H9 (cell line): ENCODE data around the gene CHST13. TPM values are rescaled to one million over a fixed set of nuclear protein-coding genes. Genes with fewer than 3 reads are reported as not detected.

Experiments
- DNase-seq: peaks from one replicate; pipeline ENCODE4 v3.0.0-alpha.2; 2017
- H2AFZ ChIP-seq: one replicate; pipeline ENCODE4 v1.6.1; 2013; ENCODE audit warnings: mild to moderate bottlenecking, low read length, control low read depth, moderate library complexity
- H2AK5ac ChIP-seq: 2 replicates; pipeline ENCODE4 v1.6.1; 2013; ENCODE audit warnings: low read length, control low read depth, mixed read lengths; ENCODE audit not compliant: insufficient read length
- H2BK120ac ChIP-seq: one replicate; pipeline ENCODE4 v1.6.1; 2013; ENCODE audit warnings: low read depth, mild to moderate bottlenecking, low read length, control low read depth, inconsistent platforms; ENCODE audit not compliant: poor library complexity, severe bottlenecking
- H2BK12ac ChIP-seq: 2 replicates; pipeline ENCODE4 v1.6.1; 2013; ENCODE audit warnings: low read length, control low read depth, mixed read lengths, low read depth; ENCODE audit not compliant: insufficient read length
- H2BK15ac ChIP-seq: 2 replicates; pipeline ENCODE4 v1.6.1; 2013; ENCODE audit warnings: low read depth, low read length, control low read depth
- H2BK20ac ChIP-seq: one replicate; pipeline ENCODE4 v1.6.1; 2013; ENCODE audit warnings: low read depth, mild to moderate bottlenecking, low read length, control low read depth, inconsistent platforms; ENCODE audit not compliant: poor library complexity, severe bottlenecking
- H2BK5ac ChIP-seq: 2 replicates; pipeline ENCODE4 v1.6.1; 2013; ENCODE audit warnings: low read length, control low read depth, mixed read lengths; ENCODE audit not compliant: insufficient read length
- H3K14ac ChIP-seq: 2 replicates; pipeline ENCODE4 v1.6.1; 2013; ENCODE audit warnings: low read length, control low read depth; ENCODE audit not compliant: insufficient read depth
- H3K18ac ChIP-seq: 2 replicates; pipeline ENCODE4 v1.6.1; 2013; ENCODE audit warnings: low read depth, mild to moderate bottlenecking, mixed read lengths, low read length, control low read depth; ENCODE audit not compliant: insufficient read length
- H3K23ac ChIP-seq: 2 replicates; pipeline ENCODE4 v1.6.1; 2013; ENCODE audit warnings: low read length, control low read depth, mixed read lengths, low read depth; ENCODE audit not compliant: insufficient read length
- H3K23me2 ChIP-seq: 2 replicates; pipeline ENCODE4 v1.6.1; 2013; ENCODE audit warnings: low read depth, mild to moderate bottlenecking, mixed read lengths, low read length, control low read depth; ENCODE audit not compliant: insufficient read length, poor library complexity, severe bottlenecking
- H3K27ac ChIP-seq: 2 replicates; pipeline ENCODE4 v1.5.1; 2013; ENCODE audit warnings: low read length, control low read depth, mixed read lengths, low read depth; ENCODE audit not compliant: insufficient read length
- H3K27me3 ChIP-seq: 2 replicates; pipeline ENCODE4 v1.6.1; 2013; ENCODE audit warnings: low read length, control low read depth, inconsistent platforms; ENCODE audit not compliant: insufficient read depth
- H3K4ac ChIP-seq: 2 replicates; pipeline ENCODE4 v1.6.1; 2013; ENCODE audit warnings: low read depth, mild to moderate bottlenecking, control low read depth, inconsistent platforms, low read length, moderate library complexity
- H3K4me1 ChIP-seq: 2 replicates; pipeline ENCODE4 v1.6.1; 2013; ENCODE audit warnings: low read length, control low read depth, inconsistent platforms; ENCODE audit not compliant: insufficient read depth
- H3K4me2 ChIP-seq: 2 replicates; pipeline ENCODE4 v1.6.1; 2013; ENCODE audit warnings: low read length, control low read depth, mixed read lengths; ENCODE audit not compliant: insufficient read length, insufficient read depth
- H3K56ac ChIP-seq: 2 replicates; pipeline ENCODE4 v1.6.1; 2013; ENCODE audit warnings: low read depth, mild to moderate bottlenecking, mixed read lengths, low read length, control low read depth; ENCODE audit not compliant: insufficient read length
- H3K79me1 ChIP-seq: 2 replicates; pipeline ENCODE4 v1.6.1; 2013; ENCODE audit warnings: low read depth, mild to moderate bottlenecking, moderate library complexity, low read length, control low read depth, inconsistent platforms; ENCODE audit not compliant: insufficient read depth, poor library complexity, severe bottlenecking
- H3K79me2 ChIP-seq: 2 replicates; pipeline ENCODE4 v1.6.1; 2013; ENCODE audit warnings: low read length, control low read depth, inconsistent platforms; ENCODE audit not compliant: insufficient read depth
- H3K9ac ChIP-seq: 2 replicates; pipeline ENCODE4 v1.6.1; 2013; ENCODE audit warnings: low read length, control low read depth, mixed read lengths; ENCODE audit not compliant: insufficient read length; ENCODE audit errors: extremely low read depth
- H3K9me3 ChIP-seq: one replicate; pipeline ENCODE4 v1.6.1; 2013; ENCODE audit warnings: low read depth, low read length, inconsistent platforms; ENCODE audit not compliant: control insufficient read depth
- H3T11ph ChIP-seq: one replicate; pipeline ENCODE4 v1.6.1; 2013; ENCODE audit warnings: mild to moderate bottlenecking, low read length, control low read depth, inconsistent platforms
- H4K20me1 ChIP-seq: one replicate; pipeline ENCODE4 v1.6.1; 2013; ENCODE audit not compliant: control insufficient read depth, insufficient read length, insufficient read depth
- H4K5ac ChIP-seq: 2 replicates; pipeline ENCODE4 v1.6.1; 2013; ENCODE audit warnings: low read depth, mild to moderate bottlenecking, mixed read lengths, low read length, control low read depth; ENCODE audit not compliant: insufficient read length
- H4K8ac ChIP-seq: replicated peaks from 2 replicates; pipeline ENCODE4 v1.6.1; 2013; ENCODE audit warnings: low read length, control low read depth, mixed read lengths, low read depth; ENCODE audit not compliant: insufficient read length
- H4K91ac ChIP-seq: 2 replicates; pipeline ENCODE4 v1.6.1; 2013; ENCODE audit warnings: low read depth, mild to moderate bottlenecking, moderate library complexity, mixed read lengths, low read length, control low read depth; ENCODE audit not compliant: insufficient read length
- H3K27ac Mint-ChIP-seq, 3 experiments: 2 replicates in 2 of 3; 3 replicates in 1 of 3; pipeline ENCODE4 v1.8.0; 2020 to 2021; ENCODE audit warnings: mixed read lengths in 3 of 3, mild to moderate bottlenecking in 1 of 3, moderate library complexity in 1 of 3
- H3K27me3 Mint-ChIP-seq: 2 replicates; pipeline ENCODE4 v1.8.0; 2021; ENCODE audit warnings: low read depth, mild to moderate bottlenecking, moderate library complexity, mixed read lengths
- H3K36me3 Mint-ChIP-seq, 3 experiments: 2 replicates in 2 of 3; 3 replicates in 1 of 3; pipeline ENCODE4 v1.8.0; 2020 to 2021; ENCODE audit warnings: low read depth in 3 of 3, mixed read lengths in 3 of 3; ENCODE audit not compliant: insufficient read depth in 1 of 3
- H3K4me1 Mint-ChIP-seq, 2 experiments: 2 replicates each; pipeline ENCODE4 v1.8.0; 2020; ENCODE audit warnings: mixed read lengths in 2 of 2
- H3K4me3 Mint-ChIP-seq, 2 experiments: 2 replicates in 1 of 2; 3 replicates in 1 of 2; pipeline ENCODE4 v1.8.0; 2020 to 2021; ENCODE audit warnings: mild to moderate bottlenecking in 2 of 2, mixed read lengths in 2 of 2, moderate library complexity in 1 of 2
- H3K9me3 Mint-ChIP-seq, 2 experiments: 2 replicates in 1 of 2; 3 replicates in 1 of 2; pipeline ENCODE4 v1.8.0; 2020; ENCODE audit warnings: mild to moderate bottlenecking in 2 of 2, mixed read lengths in 2 of 2, moderate library complexity in 1 of 2
- WGBS: extraction: QIAGEN DNeasy Blood & Tissue Kit; methylation state at CpG from one replicate; pipeline ENCODE4 v1.1.7; 2013; ENCODE audit warnings: missing lambda C conversion rate, low lambda C conversion rate, mixed read lengths; ENCODE audit not compliant: insufficient read length; ENCODE audit errors: extremely low coverage; 5-methylcytosine and 5-hydroxymethylcytosine counted together
- total RNA-seq: library from RNA; stranded (reverse); gene quantifications from 2 replicates; pipeline ENCODE4 v1.2.1, GENCODE V29; 2021
- TF ChIP-seq, protein P1 (sequence below): fragments of 200-600 bp; sonication (generic); conservative IDR thresholded peaks from 3 replicates; pipeline ENCODE4 v1.8.0; 2021; ENCODE audit warnings: antibody characterized with exemption, mild to moderate bottlenecking

Gene CHST13
- total RNA-seq, 1 experiment from 2014 or later, result 0.85 TPM

- no peak within 1 kb of the TSS for H2BK12ac ChIP-seq
- DNase-seq, result peak; percentile 93
- no peak within 1 kb of the TSS for H2BK5ac ChIP-seq
- H2BK20ac ChIP-seq, result no peak within 1 kb of the TSS
- H3K27me3 ChIP-seq, result no peaks in the 10 kb centered on the region
- H3T11ph ChIP-seq, result no peak within 1 kb of the TSS
- no peak within 1 kb of the TSS for H3K27ac ChIP-seq
- H3K9me3 ChIP-seq, result no peaks in the 10 kb centered on the region
- H2AFZ ChIP-seq, result no peak within 1 kb of the TSS
- H3K23me2 ChIP-seq, result peaks cover 13% of the 10 kb centered on the region
- H2AK5ac ChIP-seq, result no peak within 1 kb of the TSS
- no peak within 1 kb of the TSS for H3K23ac ChIP-seq
- peaks cover 9% of the 10 kb centered on the region; the same call in 1 of the 2 replicates for H3K79me2 ChIP-seq
- WGBS, result no CpG with 5 or more reads among the region's 112 CpGs
- TF ChIP-seq, protein P1, sequence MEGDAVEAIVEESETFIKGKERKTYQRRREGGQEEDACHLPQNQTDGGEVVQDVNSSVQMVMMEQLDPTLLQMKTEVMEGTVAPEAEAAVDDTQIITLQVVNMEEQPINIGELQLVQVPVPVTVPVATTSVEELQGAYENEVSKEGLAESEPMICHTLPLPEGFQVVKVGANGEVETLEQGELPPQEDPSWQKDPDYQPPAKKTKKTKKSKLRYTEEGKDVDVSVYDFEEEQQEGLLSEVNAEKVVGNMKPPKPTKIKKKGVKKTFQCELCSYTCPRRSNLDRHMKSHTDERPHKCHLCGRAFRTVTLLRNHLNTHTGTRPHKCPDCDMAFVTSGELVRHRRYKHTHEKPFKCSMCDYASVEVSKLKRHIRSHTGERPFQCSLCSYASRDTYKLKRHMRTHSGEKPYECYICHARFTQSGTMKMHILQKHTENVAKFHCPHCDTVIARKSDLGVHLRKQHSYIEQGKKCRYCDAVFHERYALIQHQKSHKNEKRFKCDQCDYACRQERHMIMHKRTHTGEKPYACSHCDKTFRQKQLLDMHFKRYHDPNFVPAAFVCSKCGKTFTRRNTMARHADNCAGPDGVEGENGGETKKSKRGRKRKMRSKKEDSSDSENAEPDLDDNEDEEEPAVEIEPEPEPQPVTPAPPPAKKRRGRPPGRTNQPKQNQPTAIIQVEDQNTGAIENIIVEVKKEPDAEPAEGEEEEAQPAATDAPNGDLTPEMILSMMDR, result peak; percentile 47; the same call in 2 of the 3 replicates
- Mint-ChIP-seq H3K27ac (peak within 1 kb of the TSS; percentile 41 to 93 (median 87); a peak in 5 of 7 replicates), H3K27me3 (no peaks in the 10 kb centered on the region), H3K4me3 (peak within 1 kb of the TSS; percentile 88 to 91), H3K9me3 (no peaks in the 10 kb centered on the region; a peak in 1 of 5 replicates), H3K4me1 (peaks cover 31 to 36% of the 10 kb centered on the region in 2 experiments), H3K36me3 (peaks cover 9 to 20% (median 19%) of the 10 kb centered on the region in 3 experiments)
- H3K4ac ChIP-seq, result no peak within 1 kb of the TSS
- H3K18ac ChIP-seq, result peak within 1 kb of the TSS; percentile 83
- H4K5ac ChIP-seq, result no peak within 1 kb of the TSS
- H3K79me1 ChIP-seq, result no peaks in the 10 kb centered on the region
- peaks cover 9% of the 10 kb centered on the region; the same call in 1 of the 2 replicates for H3K4me1 ChIP-seq
- no peaks in the 10 kb centered on the region for H4K20me1 ChIP-seq
- no peak within 1 kb of the TSS for H2BK15ac ChIP-seq
- peak within 1 kb of the TSS; percentile 80 for H3K9ac ChIP-seq
- H3K56ac ChIP-seq, result no peak within 1 kb of the TSS
- no peak within 1 kb of the TSS for H2BK120ac ChIP-seq
- H4K91ac ChIP-seq, result no peak within 1 kb of the TSS
- peak within 1 kb of the TSS; percentile 83 for H3K4me2 ChIP-seq
- H4K8ac ChIP-seq, result no peak within 1 kb of the TSS
- peak within 1 kb of the TSS; percentile 77 for H3K14ac ChIP-seq
Measured at GRCh38 chr3:126475413-126476114, 48.4 kb upstream of the CHST13 start, which contains the start of gene ZXDC. TSS of gene ZXDC (minus strand) at chr3:126475891. CDS start at chr3:126475865, 26 bp downstream.
